HG02588 (cell line): ENCODE data around the gene CHRNA7.

Experiments
- ATAC-seq: cut with Tn5 transposase; IDR thresholded peaks from one replicate; pipeline ENCODE4 v1.9.1; 2021; ENCODE audit warnings: mild to moderate bottlenecking, moderate library complexity; ENCODE audit not compliant: unreplicated experiment

Gene CHRNA7

GRCh38 chr15:32067115-32067514 lies 36.8 kb downstream of the CHRNA7 start:
- ATAC-seq: no peak

- no peak for ATAC-seq
These were observed 59.6 kb downstream of the CHRNA7 start for GRCh38 chr15:32089851-32090359.

DNA sequence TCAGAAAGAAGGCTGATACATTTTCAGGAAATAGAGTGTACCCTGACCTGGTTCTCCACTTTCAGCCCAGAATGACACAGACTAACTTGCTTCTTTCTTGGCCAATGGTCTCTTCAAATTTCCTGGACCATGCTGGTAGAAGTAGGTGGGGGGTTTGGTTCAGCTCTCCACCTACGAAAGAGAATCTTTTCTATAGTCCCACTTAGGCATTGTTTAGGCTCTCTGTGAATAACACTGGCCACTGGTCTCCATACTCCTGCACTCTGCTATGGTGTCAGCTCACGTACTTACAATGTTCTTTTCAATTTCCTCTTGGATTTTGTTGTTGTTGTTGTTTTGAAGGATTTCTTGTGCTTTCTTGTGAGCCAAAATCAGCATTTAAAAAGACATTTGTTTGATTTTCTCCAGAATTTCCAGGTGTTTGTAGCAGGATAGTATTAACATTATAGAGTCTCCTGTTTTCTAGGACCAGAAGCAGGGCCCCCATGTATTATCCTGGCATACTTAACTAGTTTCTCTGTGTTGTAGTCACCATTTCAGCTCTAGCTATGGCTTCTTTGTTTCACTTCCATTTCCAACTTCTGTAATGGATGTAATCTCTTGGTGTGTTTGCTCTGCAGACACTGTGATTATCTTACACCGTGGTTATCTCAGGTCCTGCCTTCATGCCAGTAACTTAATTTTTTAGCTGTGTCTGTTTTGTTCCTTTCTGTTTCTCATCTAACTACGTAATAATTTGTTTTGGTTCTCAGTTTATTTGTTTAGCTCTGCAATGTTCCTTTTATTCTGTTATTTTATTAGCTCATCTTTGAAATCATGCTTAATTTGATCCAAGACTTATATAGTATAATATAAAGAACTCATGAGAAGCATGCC lies 61.4 kb downstream of the CHRNA7 start:
- no peak for ATAC-seq

DNA sequence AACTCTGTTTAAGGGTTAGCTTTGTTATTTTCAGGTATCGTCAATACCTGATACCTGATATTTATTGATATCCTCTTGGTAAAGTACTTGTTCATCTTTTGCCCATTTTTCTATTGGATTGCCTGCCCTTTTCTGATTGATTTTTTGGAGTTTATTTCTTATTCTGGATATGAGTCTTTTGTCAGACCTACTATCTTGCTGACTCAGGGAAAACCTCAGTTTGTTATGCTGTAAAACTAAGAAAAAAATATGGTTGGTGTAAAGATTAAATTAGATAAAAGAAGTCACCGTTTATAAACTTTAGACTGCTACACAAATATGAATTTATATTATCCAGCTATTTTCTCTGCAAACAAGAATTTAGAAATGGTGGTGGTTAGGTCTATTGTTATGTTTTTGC lies 65.9 kb downstream of the CHRNA7 start:
- no peak for ATAC-seq

GRCh38 chr15:32096916-32097617 lies 66.8 kb downstream of the CHRNA7 start:
- no peak for ATAC-seq

- ATAC-seq: no peak
These were observed 67.7 kb downstream of the CHRNA7 start for GRCh38 chr15:32098033-32098432.

DNA sequence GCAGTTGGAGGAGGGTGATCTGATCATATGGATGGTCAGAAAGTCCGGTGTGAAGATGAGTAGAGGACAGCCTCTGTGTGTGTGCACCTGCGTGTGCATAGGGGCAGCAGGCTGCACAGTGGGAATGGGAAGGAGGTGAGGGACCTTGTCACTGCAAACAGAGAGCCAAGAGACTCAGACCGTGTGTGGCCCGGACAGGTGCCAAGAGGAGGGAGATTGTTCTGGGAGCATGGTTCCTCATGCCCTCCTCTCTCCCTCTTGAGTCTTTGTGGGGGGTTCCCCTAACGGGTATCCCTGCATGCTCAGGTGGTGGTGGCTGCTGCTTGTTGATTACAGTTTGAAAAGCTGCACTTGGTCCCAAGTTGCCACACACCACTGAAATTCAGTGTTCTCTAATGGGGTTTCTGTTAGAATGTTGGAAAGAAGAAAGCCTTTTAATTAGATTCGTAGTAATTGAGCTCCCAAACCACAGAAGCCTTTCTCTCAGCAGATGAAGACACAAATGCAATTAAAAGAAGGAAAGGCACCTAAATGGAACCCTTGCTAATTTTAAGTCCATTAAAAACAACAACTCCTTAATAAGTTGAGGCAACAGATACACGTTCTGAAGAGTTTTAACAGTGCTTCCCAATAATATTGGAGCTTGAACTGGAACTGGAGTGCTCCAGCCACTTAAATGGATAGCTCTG lies 68.9 kb downstream of the CHRNA7 start:
- no peak for ATAC-seq

DNA sequence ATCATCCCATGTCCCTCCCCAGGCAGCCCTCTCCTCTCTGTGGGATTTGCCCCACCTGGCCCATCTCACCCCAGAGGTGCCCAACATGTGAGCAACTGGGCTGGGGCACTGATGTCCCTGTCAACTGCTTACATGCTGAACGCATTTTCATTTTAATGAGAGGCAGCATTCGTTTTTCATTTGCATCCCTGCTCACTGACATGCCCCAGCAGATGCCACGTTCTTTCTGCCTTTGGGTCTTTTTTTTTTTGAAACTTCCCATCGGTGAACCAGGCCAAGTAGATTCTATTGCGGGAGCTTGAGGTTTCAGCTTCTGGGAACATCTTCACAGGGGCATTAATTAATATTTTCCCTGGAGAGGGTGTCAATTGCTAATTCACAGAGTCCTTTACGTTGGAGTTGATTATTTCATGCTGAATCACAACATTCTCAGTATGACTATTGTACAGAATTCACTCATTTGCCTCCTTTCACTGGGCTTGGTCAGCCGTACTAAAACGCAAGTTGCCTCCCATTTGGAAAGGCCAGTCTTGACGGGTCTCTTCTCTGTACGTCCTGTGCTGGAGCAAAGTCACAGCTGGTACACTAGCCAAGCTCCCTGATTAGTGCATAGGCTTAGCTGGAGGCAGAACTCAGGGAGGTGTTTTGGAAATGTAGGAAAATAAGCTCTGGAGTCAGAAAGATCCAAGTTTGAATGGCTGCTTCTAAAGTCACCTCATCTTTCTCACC lies 69.8 kb downstream of the CHRNA7 start:
- ATAC-seq: peak; percentile 46

DNA sequence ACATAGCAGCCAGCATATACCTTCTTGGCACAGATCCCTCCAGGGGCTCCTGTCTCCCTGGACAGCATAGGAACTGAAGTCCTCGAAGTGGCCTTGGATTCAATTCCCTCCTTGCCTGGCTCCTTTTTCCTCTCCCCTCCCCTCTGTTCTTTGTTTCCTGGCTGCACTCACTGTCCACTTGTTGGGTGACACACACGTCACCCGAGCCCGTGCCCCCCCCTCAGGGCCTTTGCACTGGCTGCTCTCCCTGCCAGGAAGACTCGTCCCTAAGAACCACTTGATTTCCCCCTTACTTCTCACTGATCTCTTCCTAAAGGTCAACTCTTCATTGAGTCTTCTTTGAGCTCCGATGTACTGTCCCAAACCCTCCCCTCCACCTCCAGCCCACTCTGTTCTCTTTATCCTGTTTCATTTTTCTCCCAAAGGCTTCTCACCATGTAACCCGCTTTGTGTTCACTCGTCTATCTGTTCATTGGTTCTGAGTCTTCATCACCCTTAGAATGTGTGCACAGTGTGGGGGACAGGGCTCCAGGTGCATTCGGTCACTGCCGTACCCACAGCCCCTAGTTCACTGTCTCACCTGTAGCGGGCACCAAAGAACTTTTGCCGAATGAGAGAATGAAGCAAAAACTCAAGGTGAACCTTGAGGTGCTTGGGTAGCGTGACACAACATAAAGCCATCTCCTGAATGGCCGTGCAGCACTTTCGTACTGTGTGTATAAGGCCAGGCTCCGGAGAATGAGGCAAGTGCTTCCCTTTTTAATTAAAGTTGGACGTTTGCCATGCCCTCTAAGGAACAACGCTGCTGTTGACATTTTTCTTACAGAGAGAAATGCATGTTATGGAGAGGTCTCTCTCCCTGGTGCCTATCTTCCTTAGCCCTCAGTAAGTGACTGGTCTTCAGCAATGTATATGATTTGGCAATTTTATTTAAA lies 74.0 kb downstream of the CHRNA7 start:
- no peak for ATAC-seq

DNA sequence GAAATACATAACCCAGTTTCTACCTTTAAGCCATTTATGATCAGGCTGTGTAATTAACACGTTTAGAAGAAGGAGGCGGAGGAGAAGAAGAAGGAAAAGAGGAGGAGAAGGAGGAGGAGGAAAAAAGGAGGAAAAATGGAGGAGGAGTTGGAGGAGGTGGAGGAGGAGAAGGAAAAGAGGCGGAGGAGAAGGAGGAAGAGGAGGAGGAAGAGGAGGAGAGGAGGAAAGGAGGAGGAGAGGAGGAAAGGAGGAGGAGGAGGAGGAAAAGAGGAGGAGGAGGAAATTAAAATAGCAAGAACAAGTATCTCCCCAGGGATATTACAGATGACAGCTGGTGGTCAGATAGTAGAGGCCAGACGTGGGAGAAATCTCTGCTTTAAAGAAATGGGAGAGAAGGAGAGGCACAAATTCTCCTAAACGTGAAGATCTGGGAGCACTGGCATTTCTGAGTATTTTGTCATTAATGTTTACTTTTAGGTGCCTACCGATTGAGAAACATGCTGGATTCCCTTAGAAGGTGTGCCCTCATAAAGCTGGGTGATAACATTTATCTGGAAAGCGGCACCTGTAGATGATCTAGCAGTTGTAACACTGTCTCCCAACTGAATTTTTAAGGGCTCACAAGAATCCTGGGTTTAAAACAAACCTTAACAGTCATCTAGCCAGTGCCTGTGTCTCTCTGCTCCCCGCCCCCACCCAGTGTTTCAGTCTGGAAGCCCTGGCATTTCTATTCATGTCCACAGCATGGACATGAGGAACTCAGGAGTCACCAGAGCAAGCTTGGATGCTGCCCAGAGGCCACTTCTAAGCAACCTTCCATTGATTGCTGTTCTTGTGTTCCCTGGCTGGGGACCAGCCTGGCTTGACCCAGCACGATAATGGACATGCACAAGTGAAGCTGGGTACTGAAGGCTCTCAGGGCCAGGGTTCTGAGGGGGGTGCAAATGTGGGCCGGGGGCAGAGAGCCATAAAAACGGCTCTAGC lies 75.2 kb downstream of the CHRNA7 start:
- ATAC-seq: no peak

DNA sequence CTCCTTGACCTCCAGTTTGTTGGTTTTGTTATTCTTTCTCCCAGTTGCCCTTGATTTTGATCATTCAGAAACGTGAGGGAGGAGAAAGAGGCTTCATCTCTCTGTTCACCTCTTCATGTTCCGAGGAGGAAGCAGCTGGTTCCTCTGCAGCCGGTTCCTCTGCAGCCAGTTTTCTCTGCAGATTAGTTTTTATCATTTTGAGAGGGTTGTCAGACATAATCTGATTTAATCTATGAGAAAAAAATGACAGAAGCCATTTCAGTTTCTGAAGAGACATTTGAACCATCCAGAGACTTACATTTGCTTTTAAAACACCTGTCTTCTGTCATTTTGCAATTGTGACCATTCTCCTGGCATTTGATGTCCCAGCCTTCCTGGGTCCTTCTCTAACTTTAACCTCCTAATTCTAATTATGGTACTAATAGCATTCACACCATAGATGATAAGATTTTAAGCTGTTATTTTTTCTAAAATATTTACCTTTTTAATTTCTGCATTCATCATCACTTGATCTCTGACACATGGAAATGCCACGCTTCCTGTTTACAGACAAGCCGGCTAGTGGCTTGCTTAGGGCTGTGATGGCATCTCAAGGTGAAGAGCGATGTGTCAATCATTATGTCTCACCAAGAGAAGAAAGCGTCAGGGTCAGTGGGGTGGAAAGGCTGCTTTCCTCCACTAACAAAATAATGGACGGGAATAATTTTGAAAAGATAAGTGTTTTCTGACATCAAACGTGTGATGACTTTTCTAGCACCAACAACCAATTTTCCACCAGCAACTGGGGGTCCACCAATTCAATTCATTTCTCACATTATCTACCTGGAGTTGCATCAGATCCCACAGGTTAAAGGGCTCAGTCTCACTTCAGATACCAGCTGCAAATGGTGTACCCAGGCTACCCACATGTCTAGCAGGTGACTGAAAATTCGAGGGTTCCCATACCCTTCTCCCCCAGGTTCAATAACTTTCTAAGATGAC lies 76.4 kb downstream of the CHRNA7 start:
- ATAC-seq: no peak

GRCh38 chr15:32107477-32108080 lies 77.3 kb downstream of the CHRNA7 start:
- ATAC-seq: no peak

DNA sequence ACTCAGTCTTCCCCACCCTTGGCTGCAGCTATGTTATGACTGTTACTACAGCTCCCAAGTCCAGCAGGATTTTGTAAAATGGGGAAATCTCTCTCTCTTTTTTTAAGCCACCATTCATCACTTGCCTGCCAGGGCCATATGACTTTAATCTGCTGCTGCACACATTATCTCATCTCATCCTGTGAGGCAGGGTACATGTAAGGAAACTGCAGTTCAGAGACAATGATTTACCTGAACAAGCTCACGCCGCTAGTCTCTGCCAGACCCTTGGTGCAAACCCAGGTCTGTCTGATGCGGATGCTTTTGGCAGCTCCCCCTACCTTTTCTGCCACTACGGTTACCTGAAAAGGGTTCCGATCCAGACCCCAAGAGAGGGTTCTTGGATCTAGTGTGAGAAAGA lies 78.3 kb downstream of the CHRNA7 start:
- no peak for ATAC-seq

GRCh38 chr15:32112101-32112500 lies 81.8 kb downstream of the CHRNA7 start:
- no peak for ATAC-seq

DNA sequence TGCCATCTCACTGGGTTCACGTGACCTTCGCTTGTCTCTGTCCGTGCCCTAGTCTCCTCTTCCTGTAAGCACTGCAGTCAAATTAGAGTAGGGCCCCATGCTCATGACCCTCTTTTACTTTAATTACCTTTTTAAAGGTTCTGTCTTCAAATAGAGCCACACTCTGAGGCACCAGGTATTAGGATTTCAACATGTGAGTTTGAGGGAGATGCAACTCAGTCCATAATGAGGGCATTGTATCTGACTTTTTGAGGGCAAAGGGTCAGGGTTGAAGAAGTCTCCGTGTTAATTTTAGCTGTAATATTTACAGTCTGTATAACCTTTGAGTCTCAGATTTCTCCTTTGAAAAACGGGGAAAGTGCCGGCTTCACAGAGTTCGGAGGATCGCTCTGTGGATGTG lies 82.9 kb downstream of the CHRNA7 start:
- ATAC-seq: no peak

- ATAC-seq: no peak
These were observed 86.8 kb downstream of the CHRNA7 start for GRCh38 chr15:32117122-32117521.

DNA sequence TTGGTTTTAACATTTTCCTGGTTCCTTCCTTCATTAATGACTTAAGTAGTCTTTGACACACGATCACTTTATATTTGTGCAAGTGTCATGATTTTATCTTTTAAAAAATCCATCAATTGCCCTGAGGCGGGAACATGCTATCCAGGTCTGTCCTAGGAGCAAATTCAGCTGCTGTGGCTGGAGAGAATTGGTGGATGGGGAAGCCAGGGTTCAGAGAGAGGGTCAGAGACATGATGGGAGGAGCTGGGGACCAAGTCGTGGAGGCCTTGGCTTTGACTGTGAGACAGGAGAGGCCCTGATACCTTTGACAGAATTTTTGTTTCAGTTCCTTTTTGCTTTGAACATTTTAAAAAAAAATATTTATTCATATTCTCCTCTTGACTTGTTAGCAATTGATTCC lies 89.0 kb downstream of the CHRNA7 start:
- ATAC-seq: no peak
